Heart right ventricle (tissue), 16 donors: ENCODE results near the gene PCGF5. TPM values are rescaled to one million over a fixed set of nuclear protein-coding genes. Genes with fewer than 3 reads are reported as not detected.

Experiments used
- ATAC-seq, 8 donors: fragments of 200-7000 bp; cut with Tn5 transposase; one replicate each; pipeline ENCODE4 v1.9.1; 2020; ENCODE audit warnings: mild to moderate bottlenecking in 8 of 8, moderate library complexity in 8 of 8, moderate number of reproducible peaks in 1 of 8
- DNase-seq, 2 donors: peaks; one replicate each; pipeline ENCODE4 v3.0.0-alpha.2; 2020
- H3K27ac ChIP-seq, 10 donors: fragments of 200-600 bp; sonication (generic) in 2 of 10; one replicate each; pipeline versions ENCODE4 v1.5.0 to v1.8.0; 2020 to 2022; ENCODE audit warnings: mild to moderate bottlenecking in 3 of 10
- H3K27me3 ChIP-seq, 7 donors: fragments of 200-600 bp; one replicate each; pipeline ENCODE4 v1.8.0; 2021 to 2022; ENCODE audit warnings: mild to moderate bottlenecking in 2 of 7
- H3K36me3 ChIP-seq, 9 donors: fragments of 200-600 bp; sonication (generic) in 1 of 9; one replicate each; pipeline versions ENCODE4 v1.5.0 to v1.8.0; 2020 to 2022; ENCODE audit warnings: mild to moderate bottlenecking in 2 of 9
- H3K4me1 ChIP-seq, 9 donors: fragments of 200-600 bp; sonication (generic) in 1 of 9; one replicate each; pipeline versions ENCODE4 v1.5.0 to v1.8.0; 2020 to 2022; ENCODE audit warnings: mild to moderate bottlenecking in 4 of 9
- H3K4me3 ChIP-seq, 10 donors: fragments of 200-600 bp; sonication (generic) in 2 of 10; one replicate each; pipeline versions ENCODE4 v1.5.0 to v1.8.0; 2020 to 2022; ENCODE audit warnings: mild to moderate bottlenecking in 7 of 10, moderate library complexity in 2 of 10
- H3K9me3 ChIP-seq, 11 donors: fragments of 200-600 bp in 10 of 11; sonication (generic) in 2 of 11; one replicate each; pipeline versions ENCODE4 v1.5.0 to v1.8.0; 2013 to 2022; ENCODE audit warnings: mild to moderate bottlenecking in 2 of 11, control low read depth in 1 of 11, moderate library complexity in 1 of 11
- whole genome bisulfite sequencing, 2 donors: extraction: QIAGEN DNeasy Blood & Tissue Kit; methylation state at CpG; one replicate each; pipeline ENCODE4 v1.1.7; 2013; ENCODE audit warnings: inconsistent platforms in 1 of 2; 5-methylcytosine and 5-hydroxymethylcytosine counted together
- intact Hi-C, 10 donors: fragments of 100-400 bp; cut with DNase I; formaldehyde crosslinking; loops; one replicate each; pipeline versions ENCODE4 v1.11.1 to v1.14.2; 2022
- polyA plus RNA-seq, 2 donors: library from polyadenylated mRNA; stranded (reverse); fragments of 200-250 nt; gene quantifications; one replicate each; pipeline ENCODE4 v1.2.3, GENCODE V29; 2013
- total RNA-seq, 10 donors: library from RNA; stranded (reverse); fragmentation: NEBNext Ultra II Directional in 3 of 10; extraction: Animal tissue kit (Norgen Biotek cat#: 25700) in 3 of 10; gene quantifications; one replicate each; pipeline versions ENCODE4 v1.2.1 to v1.2.4, GENCODE V29; 2021 to 2023
- TF ChIP-seq, protein P1 (sequence below), 9 donors: fragments of 200-600 bp; sonication (generic) in 2 of 9; IDR thresholded peaks; one replicate each; pipeline versions ENCODE4 v1.5.0 to v1.8.0; 2021 to 2022; ENCODE audit warnings: antibody characterized with exemption in 9 of 9, mild to moderate bottlenecking in 5 of 9, moderate library complexity in 1 of 9
- donor health status: Arrhythmogenic right ventricular cardiomyopathy.
- donor health status: ischemic (EF 13 %, LVEDD 7.1; RV severe dilation, severe dysfunction).
- donor health status: healthy with polysubstance abuse.
- donor health status: DM: no; HTN: yes; CAD: no.
- donor health status: DM: no; HTN: no; CAD: no.
- donor health status: ischemic (EF 25% LVEDD 6.9; RV normal size, moderate dysfunction).
- donor health status: ischemic (EF 25% LVEDD 5.7; RV mildly dilated, moderate dysfunction).
- donor health status: healthy.
- donor health status: DM: yes; HTN: yes; CAD: no.
- donor health status: Ischemic cardiomyopathy.
- donor health status: ischemic (EF 35%, LVEDD 5.7; RV mildly dilated, moderate dysfunction).
- donor health status: nonischemic (EF 11% LVEDD 7.7; RV severe dilation, severe dysfunction).
- donor health status: DM: yes; HTN: yes; CAD: no.
- donor health status: PGD.
- donor health status: ischemic (EF 29% LVEDD 5.4; RV normal size, mild dysfunction).
- donor health status: nonischemic (EF 23%, LVEDD 6.1; RV moderate dilation, normal function).

PCGF5 gene
- total and polyA plus RNA-seq, 12 donors: 46.2 to 104 (median 76.5) TPM

DNA sequence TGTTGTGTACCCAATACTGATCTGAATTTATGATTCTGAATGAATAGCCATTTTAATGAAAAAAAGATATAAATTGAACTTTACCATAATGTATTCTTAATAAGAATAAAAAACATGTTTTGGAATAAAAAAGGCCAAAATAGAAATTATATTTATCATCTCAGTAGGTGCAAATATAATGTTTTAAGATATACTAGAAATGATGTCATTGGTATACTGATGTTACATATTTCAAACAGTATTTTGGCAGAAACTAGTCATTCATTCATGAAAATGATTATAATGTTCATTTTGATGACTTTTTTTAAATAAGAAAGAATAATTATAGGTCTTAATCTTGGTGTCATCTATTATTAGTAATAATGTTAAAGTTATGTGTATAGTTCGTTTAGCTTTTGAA, 9.2 kb downstream of the PCGF5 start:
- intact Hi-C loops: loop anchor here in 4 of 10 donors (10.0 kb wide), 1 partner anchor 65 kb away; no protein-coding TSS in a partner anchor
- TF ChIP-seq, protein P1, sequence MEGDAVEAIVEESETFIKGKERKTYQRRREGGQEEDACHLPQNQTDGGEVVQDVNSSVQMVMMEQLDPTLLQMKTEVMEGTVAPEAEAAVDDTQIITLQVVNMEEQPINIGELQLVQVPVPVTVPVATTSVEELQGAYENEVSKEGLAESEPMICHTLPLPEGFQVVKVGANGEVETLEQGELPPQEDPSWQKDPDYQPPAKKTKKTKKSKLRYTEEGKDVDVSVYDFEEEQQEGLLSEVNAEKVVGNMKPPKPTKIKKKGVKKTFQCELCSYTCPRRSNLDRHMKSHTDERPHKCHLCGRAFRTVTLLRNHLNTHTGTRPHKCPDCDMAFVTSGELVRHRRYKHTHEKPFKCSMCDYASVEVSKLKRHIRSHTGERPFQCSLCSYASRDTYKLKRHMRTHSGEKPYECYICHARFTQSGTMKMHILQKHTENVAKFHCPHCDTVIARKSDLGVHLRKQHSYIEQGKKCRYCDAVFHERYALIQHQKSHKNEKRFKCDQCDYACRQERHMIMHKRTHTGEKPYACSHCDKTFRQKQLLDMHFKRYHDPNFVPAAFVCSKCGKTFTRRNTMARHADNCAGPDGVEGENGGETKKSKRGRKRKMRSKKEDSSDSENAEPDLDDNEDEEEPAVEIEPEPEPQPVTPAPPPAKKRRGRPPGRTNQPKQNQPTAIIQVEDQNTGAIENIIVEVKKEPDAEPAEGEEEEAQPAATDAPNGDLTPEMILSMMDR (IDR thresholded peaks at IDR 0.05): no peak
- Histone ChIP-seq H3K4me1 (peaks cover 0 to 42% (median 20%) of the 10 kb centered on the region in 9 donors), H3K4me3 (no peak overlapping the region), H3K27me3 (no peaks in the 10 kb centered on the region), H3K27ac (no peak overlapping the region), H3K36me3 (peaks cover 0 to 35% (median 0%) of the 10 kb centered on the region in 9 donors), H3K9me3 (no peaks in the 10 kb centered on the region)
- no peak for DNase-seq
- ATAC-seq: no peak
- 44 to 55% methylated on average over 1 of the region's 1 CpG for WGBS, 2 donors

DNA sequence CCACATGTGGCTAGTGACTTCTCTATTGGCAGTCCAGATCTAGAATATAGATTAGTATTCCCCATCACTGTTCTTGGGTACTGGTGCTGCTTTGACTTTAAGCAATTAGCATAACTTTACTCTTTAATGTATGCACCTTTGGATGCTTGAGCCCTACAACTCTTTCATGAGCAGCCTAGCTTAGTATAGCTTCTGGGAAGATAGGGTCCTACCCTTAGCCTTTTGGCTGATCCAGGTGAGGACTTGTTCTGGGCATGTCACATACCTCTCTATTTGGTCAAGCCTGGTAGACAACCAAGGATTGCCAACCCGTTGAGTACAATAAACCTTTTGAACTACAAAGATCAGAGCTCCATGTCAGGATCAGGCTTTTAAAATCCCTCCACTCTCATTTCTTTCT, 17.7 kb downstream of the PCGF5 start:
- H3K9me3 ChIP-seq: no peaks in the 10 kb centered on the region
- WGBS, 2 donors: 76 to 95% methylated on average over 1 of the region's 1 CpG
- ATAC-seq (no peak), DNase-seq (no peak)
- peaks cover 0 to 27% (median 0%) of the 10 kb centered on the region in 9 donors for H3K36me3 ChIP-seq
- no peak overlapping the region for H3K27ac ChIP-seq
- TF ChIP-seq, protein P1 (IDR thresholded peaks at IDR 0.05): no peak
- no peaks in the 10 kb centered on the region for H3K27me3 ChIP-seq
- H3K4me1 ChIP-seq: peaks cover 0 to 13% (median 0%) of the 10 kb centered on the region in 9 donors
- intact Hi-C loops: no loop called here
- no peak overlapping the region for H3K4me3 ChIP-seq

DNA sequence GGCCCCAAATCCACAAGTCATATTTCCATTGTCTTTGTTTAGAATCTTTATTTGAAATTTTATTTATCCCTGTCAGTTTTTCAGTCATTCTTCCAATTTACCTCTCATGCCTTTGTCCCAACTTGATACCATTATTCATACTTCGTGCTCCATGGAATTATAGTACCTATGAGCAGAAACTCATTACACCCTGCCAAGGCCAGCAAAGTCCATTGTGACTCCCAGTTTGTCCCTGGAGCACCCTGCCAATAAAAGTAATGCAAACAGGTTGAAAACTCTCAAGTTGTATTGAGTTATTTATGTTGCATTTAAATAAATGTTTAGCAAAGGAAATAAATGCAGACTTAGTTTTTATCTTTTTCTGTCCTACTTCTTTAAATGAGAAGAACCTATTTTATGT, 19.3 kb downstream of the PCGF5 start:
- H3K36me3 ChIP-seq: peaks cover 0 to 27% (median 0%) of the 10 kb centered on the region in 9 donors
- TF ChIP-seq, protein P1 (IDR thresholded peaks at IDR 0.05): no peak
- no peaks in the 10 kb centered on the region for H3K9me3 ChIP-seq
- H3K4me1 ChIP-seq: peaks cover 0 to 14% (median 0%) of the 10 kb centered on the region in 9 donors
- H3K27ac ChIP-seq: no peak overlapping the region
- WGBS, 2 donors: 84 to 85% methylated on average over 1 of the region's 1 CpG
- no peaks in the 10 kb centered on the region for H3K27me3 ChIP-seq
- DNase-seq (no peak), ATAC-seq (no peak)
- no peak overlapping the region for H3K4me3 ChIP-seq
- intact Hi-C loops: loop anchor here in 4 of 10 donors (5.0 to 10.0 kb wide), 4 partner anchors 75 to 225 kb away; no protein-coding TSS in a partner anchor

DNA sequence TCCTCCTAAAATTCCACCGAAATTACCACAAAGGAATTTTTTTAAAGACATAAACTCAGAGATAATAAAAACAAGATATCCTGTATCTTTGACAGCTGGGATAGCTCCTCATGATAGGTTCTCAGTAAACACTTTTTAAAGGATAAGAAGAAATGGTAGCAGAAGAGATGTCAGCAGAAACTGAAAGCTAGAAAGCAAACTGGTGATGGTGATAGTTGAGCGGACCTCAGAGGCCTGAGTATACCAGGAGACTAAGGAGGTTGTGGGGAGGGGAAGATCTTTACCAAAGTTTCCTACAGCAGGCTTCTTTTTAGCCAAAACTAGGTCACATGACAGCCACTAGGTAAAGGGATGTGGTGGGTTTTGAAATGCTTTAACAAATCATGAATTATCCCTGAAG, 22.5 kb downstream of the PCGF5 start:
- H3K27me3 ChIP-seq: no peaks in the 10 kb centered on the region
- ATAC-seq (no peak), DNase-seq (no peak)
- no peak overlapping the region for H3K4me3 ChIP-seq
- H3K27ac ChIP-seq: no peak overlapping the region
- intact Hi-C loops: loop anchor here in 4 of 10 donors (5.0 to 10.0 kb wide), 4 partner anchors 78 to 228 kb away; no protein-coding TSS in a partner anchor
- H3K9me3 ChIP-seq: no peaks in the 10 kb centered on the region
- H3K4me1 ChIP-seq: peaks cover 0 to 28% (median 11%) of the 10 kb centered on the region in 9 donors
- peaks cover 0 to 19% (median 0%) of the 10 kb centered on the region in 9 donors for H3K36me3 ChIP-seq
- WGBS, 2 donors: 66 to 72% methylated on average over 2 of the region's 2 CpGs
- TF ChIP-seq, protein P1 (IDR thresholded peaks at IDR 0.05): no peak
